GM12864 (cell line): ENCODE results near the gene TAL1.

Experiments used
- DNase-seq: peaks from one replicate; pipeline ENCODE4 v3.0.0-alpha.2; 2011; ENCODE audit warnings: low read depth
- H3K4me3 ChIP-seq: 2 replicates; pipeline ENCODE4 v1.5.1; 2011; ENCODE audit warnings: mild to moderate bottlenecking, low read depth, low read length, control low read depth
- CTCF ChIP-seq: IDR thresholded peaks from 2 replicates; pipeline ENCODE4 v1.5.1; 2011; ENCODE audit warnings: low read depth, mild to moderate bottlenecking, moderate library complexity, low read length, control low read depth, inconsistent platforms; ENCODE audit errors: missing control alignments

Gene TAL1

GRCh38 chr1:47190857-47191256 is 41.2 kb downstream of the TAL1 start:
- TF ChIP-seq CTCF, result no peak
- no peak for DNase-seq
- H3K4me3 ChIP-seq, result no peak overlapping the region

- DNase-seq, result no peak
- no peak for TF ChIP-seq CTCF
- no peak overlapping the region for H3K4me3 ChIP-seq
Observed at GRCh38 chr1:47190509-47190855, 41.5 kb downstream of the TAL1 start.

DNA sequence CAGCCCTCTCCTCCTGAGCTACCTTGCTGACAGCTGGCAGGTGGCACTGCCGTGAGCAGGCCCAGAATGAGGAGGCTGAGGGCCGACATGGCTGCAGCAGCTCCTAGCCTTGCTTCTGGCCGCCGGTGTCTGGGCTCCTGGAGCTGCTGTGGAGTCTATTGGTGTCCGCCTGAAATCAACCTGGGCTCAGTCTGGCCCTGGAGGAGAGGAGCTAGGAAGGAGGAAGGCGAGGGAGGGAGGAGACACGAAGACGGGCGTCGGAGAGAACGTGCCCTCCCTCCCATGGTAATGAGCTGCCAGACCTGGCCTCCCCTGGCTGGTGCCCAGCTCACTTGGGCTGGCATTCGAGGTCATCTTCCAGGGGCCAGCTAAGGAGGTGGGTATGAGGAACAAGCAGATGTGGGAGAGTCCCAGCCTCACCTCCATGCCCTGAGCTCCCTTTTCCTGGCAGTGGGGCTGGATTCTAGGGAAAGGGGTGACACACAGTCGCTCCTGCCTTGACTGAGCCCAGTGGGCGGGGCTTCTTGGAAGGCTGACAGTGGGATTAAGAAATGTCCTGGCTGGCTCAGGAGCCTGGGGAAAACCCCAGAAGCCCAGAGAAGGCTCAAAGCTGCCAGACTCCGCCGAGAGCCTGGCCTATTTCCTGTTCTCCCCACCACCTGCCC is 42.0 kb downstream of the TAL1 start, which contains the start of gene PDZK1IP1:
Gene PDZK1IP1 (minus strand): TSS at position 193 of the 665 bp plus-strand sequence. CDS start 104 bp downstream, at position 89.
- TF ChIP-seq CTCF, result no peak
- H3K4me3 ChIP-seq, result no peak within 1 kb of the TSS
- no peak for DNase-seq

GRCh38 chr1:47188791-47189785 is 42.9 kb downstream of the TAL1 start:
- no peak overlapping the region for H3K4me3 ChIP-seq
- DNase-seq, result no peak
- no peak for TF ChIP-seq CTCF

GRCh38 chr1:47187926-47188250 is 44.1 kb downstream of the TAL1 start:
- no peak for DNase-seq
- no peak overlapping the region for H3K4me3 ChIP-seq
- no peak for TF ChIP-seq CTCF

DNA sequence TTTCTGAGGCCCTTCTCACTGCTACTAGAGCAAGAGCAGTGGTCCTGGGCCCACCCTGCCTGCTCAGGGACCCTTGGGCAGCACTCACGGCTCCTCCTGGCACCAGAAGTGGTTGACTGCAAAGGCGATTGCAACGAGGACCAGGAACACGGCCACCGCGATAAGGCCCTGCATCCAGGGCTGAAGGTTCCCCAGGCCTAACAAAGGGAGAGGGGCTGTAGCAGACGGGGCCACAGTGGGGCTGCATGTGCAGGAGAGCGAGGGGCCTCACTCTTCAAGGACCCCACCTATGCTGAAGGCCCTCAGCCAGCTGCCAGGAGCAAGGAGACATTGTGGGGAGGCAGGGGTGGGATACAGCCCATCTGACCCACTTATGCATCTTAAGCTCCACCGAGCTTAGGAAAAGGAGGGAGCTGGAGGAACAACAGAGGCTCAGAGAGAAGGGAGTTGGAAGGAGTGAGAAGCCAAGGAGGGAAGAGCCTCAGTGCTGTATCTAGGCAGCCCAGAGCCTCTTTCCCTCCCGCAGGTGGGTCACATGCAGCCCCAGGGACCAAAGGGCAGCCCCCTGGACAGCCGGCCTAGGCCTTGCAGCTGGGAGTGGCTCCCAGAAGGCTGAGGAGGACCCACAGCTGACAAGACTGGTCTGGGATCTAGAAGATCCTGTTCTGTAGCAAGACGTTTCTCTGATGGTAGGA is 44.6 kb downstream of the TAL1 start:
- no peak overlapping the region for H3K4me3 ChIP-seq
- no peak for DNase-seq
- no peak for TF ChIP-seq CTCF
